Hepatocyte (in vitro differentiated cells): Measurements from ENCODE around the gene EBP.

ENCODE experiments used
- EZH2 ChIP-seq: fragments of 200-600 bp; sonication (generic); IDR thresholded peaks from 2 replicates; pipeline ENCODE4 v1.6.1; 2016; ENCODE audit warnings: antibody characterized with exemption, mild to moderate bottlenecking, borderline replicate concordance
- TF ChIP-seq, protein P1 (sequence below): fragments of 200-600 bp; sonication (generic); IDR thresholded peaks from 2 replicates; pipeline ENCODE4 v1.5.1; 2016; ENCODE audit warnings: antibody characterized with exemption, mild to moderate bottlenecking; ENCODE audit not compliant: poor library complexity

DNA sequence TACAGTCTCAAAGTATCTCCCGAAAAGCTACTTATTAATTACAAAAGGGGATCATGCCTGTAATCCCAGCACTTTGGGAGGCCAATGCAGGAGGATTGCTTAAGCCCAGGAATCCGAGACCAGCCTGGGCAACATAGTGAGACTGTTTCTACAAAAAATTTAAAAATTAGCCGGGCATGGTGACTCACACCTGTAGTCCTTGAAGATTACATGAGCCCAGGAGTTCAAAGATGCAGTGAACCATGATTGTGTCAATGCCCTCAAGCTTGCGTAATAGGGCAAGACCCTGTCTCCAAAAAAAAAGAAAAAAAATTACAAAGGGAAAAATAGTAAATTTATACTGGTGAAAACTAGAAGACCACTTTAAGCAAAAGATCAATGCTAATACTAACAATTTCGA, 16.1 kb upstream of the EBP start:
- TF ChIP-seq, protein P1, sequence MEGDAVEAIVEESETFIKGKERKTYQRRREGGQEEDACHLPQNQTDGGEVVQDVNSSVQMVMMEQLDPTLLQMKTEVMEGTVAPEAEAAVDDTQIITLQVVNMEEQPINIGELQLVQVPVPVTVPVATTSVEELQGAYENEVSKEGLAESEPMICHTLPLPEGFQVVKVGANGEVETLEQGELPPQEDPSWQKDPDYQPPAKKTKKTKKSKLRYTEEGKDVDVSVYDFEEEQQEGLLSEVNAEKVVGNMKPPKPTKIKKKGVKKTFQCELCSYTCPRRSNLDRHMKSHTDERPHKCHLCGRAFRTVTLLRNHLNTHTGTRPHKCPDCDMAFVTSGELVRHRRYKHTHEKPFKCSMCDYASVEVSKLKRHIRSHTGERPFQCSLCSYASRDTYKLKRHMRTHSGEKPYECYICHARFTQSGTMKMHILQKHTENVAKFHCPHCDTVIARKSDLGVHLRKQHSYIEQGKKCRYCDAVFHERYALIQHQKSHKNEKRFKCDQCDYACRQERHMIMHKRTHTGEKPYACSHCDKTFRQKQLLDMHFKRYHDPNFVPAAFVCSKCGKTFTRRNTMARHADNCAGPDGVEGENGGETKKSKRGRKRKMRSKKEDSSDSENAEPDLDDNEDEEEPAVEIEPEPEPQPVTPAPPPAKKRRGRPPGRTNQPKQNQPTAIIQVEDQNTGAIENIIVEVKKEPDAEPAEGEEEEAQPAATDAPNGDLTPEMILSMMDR = no peak
- no peak for TF ChIP-seq EZH2
